ENCODE data around the gene MAP1LC3A.
A peak's percentile ranks its signal among the peaks of the same experiment; 100 is the strongest.

The MAP1LC3A gene

DNA sequence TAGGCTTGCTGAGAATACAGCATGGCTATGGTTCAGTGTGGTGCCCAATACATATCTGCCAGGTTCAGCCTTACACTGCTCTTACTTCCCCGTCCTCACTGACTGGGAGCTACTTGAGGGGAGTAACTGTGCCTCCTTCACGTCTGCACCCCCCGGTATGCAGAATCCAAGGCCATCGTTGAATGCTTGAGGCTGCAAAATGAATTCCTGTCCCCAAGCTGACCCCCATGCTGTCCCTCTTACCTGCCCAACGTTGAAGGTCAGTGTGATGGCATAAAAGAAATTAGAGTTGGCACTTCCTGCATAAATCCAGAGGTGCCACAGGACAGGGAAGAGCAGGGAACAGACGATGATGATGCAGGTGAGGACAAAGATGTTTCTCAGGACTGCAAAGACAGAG is 16.3 kb downstream of the MAP1LC3A start:
- H3K27ac ChIP-seq, result no peak overlapping the region
- intact Hi-C loops (cut with DNase I; ENCODE audit: low total_unique reads), result loop anchor here (5.0 kb wide), 2 partner anchors 132 to 197 kb away; no protein-coding TSS in a partner anchor
- no peak for DNase-seq
- no peaks in the 10 kb centered on the region for H3K4me1 ChIP-seq
- peaks cover 7 to 51% (median 29%) of the 10 kb centered on the region in 3 donors for H3K36me3 ChIP-seq
- no peaks in the 10 kb centered on the region for H3K9me3 ChIP-seq
- H3K27me3 ChIP-seq, result no peaks in the 10 kb centered on the region
- H3K4me3 ChIP-seq, result no peak overlapping the region
- TF ChIP-seq CTCF (IDR thresholded peaks at IDR 0.05), result no peak

- no peak for DNase-seq
- Histone ChIP-seq H3K27me3 (no peaks in the 10 kb centered on the region), H3K36me3 (peaks cover 7 to 48% (median 29%) of the 10 kb centered on the region in 3 donors), H3K27ac (no peak overlapping the region), H3K9me3 (no peaks in the 10 kb centered on the region), H3K4me3 (no peak overlapping the region), H3K4me1 (no peaks in the 10 kb centered on the region)
- intact Hi-C loops (cut with DNase I; ENCODE audit: low total_unique reads), result loop anchor here (5.0 kb wide), 2 partner anchors 132 to 197 kb away; no protein-coding TSS in a partner anchor
- no peak for TF ChIP-seq CTCF (IDR thresholded peaks at IDR 0.05)
Observed at GRCh38 chr20:34575271-34575670, 16.8 kb downstream of the MAP1LC3A start.

- intact Hi-C loops (cut with DNase I; ENCODE audit: low total_unique reads), result loop anchor here (5.0 kb wide), 2 partner anchors 132 to 197 kb away; no protein-coding TSS in a partner anchor
Observed at GRCh38 chr20:34575756-34576155, 17.2 kb downstream of the MAP1LC3A start.

GRCh38 chr20:34577061-34577460 is 18.5 kb downstream of the MAP1LC3A start:
- H3K27me3 ChIP-seq, result no peaks in the 10 kb centered on the region
- DNase-seq, result no peak
- no peak for TF ChIP-seq CTCF (IDR thresholded peaks at IDR 0.05)
- no peaks in the 10 kb centered on the region for H3K9me3 ChIP-seq
- no peak overlapping the region for H3K4me3 ChIP-seq
- intact Hi-C loops (cut with DNase I; ENCODE audit: low total_unique reads), result loop anchor here (5.0 kb wide), 2 partner anchors 130 to 195 kb away; no protein-coding TSS in a partner anchor
- peaks cover 0 to 9% (median 4%) of the 10 kb centered on the region in 4 donors for H3K4me1 ChIP-seq
- no peak overlapping the region for H3K27ac ChIP-seq
- peaks cover 4 to 48% (median 22%) of the 10 kb centered on the region in 3 donors for H3K36me3 ChIP-seq

More at GRCh38 chr20:34575756-34576155, 17.2 kb downstream of the MAP1LC3A start:
- H3K9me3 ChIP-seq, result no peaks in the 10 kb centered on the region
- H3K27ac ChIP-seq, result no peak overlapping the region
- no peak for DNase-seq
- TF ChIP-seq CTCF (IDR thresholded peaks at IDR 0.05), result no peak
- peaks cover 7 to 44% (median 29%) of the 10 kb centered on the region in 3 donors for H3K36me3 ChIP-seq
- H3K4me1 ChIP-seq, result no peaks in the 10 kb centered on the region
- no peaks in the 10 kb centered on the region for H3K27me3 ChIP-seq
- no peak overlapping the region for H3K4me3 ChIP-seq

DNA sequence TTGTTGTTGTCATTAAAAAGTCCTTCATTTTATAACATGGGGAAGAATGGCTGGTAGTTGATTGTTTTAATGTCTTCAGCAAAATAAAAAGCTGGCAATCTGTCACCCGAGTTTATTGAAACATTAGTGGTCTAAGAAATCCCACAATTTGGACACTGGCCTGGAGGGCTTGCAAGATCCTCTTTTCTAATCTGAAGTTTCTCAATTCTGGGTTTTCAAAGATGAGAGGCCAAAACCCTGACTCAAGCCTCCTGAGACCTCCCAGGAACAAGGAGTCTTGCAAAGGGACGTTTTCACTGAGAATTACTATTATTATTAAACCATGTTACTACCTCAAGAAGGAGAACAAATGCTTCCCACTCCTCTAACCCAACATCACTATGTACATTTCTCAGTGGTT is 19.5 kb downstream of the MAP1LC3A start:
- no peak for TF ChIP-seq CTCF (IDR thresholded peaks at IDR 0.05)
- H3K27ac ChIP-seq, result no peak overlapping the region
- DNase-seq, result peak in 1 of 2 donors; percentile 42
- H3K36me3 ChIP-seq, result peaks cover 4 to 41% (median 21%) of the 10 kb centered on the region in 3 donors
- intact Hi-C loops (cut with DNase I; ENCODE audit: low total_unique reads), result loop anchor here (5.0 kb wide), 2 partner anchors 129 to 194 kb away; no protein-coding TSS in a partner anchor
- peaks cover 0 to 19% (median 6%) of the 10 kb centered on the region in 4 donors for H3K4me1 ChIP-seq
- no peak overlapping the region for H3K4me3 ChIP-seq
- H3K9me3 ChIP-seq, result no peaks in the 10 kb centered on the region
- H3K27me3 ChIP-seq, result no peaks in the 10 kb centered on the region
